T-helper 17 cell (primary cell): Measurements from ENCODE around the gene PTPRG. TPM values are rescaled to one million over a fixed set of nuclear protein-coding genes. Genes with fewer than 3 reads are reported as not detected.

Source experiments
- ATAC-seq: fragments of 150-1000 bp; cut with Tn5 transposase; 2 replicates; pipeline ENCODE4 v1.10.0; 2021; ENCODE audit warnings: mild to moderate bottlenecking, moderate library complexity
- DNase-seq, 3 donors: peaks; one replicate each; pipeline versions ENCODE4 v3.0.0 to v3.0.0-alpha.2; 2020 to 2021
- H3K9me3 ChIP-seq: one replicate; pipeline ENCODE4 v1.7.0; 2013; ENCODE audit warnings: low read length, mild to moderate bottlenecking; ENCODE audit not compliant: control insufficient read depth, poor library complexity, severe bottlenecking
- H3K27ac Mint-ChIP-seq: one replicate; pipeline ENCODE4 v1.8.0; 2022; ENCODE audit warnings: mild to moderate bottlenecking, moderate library complexity, mixed read lengths
- H3K27me3 Mint-ChIP-seq: one replicate; pipeline ENCODE4 v1.8.0; 2022; ENCODE audit warnings: mixed read lengths
- H3K36me3 Mint-ChIP-seq: one replicate; pipeline ENCODE4 v1.8.0; 2022; ENCODE audit warnings: low read depth, mixed read lengths
- H3K4me1 Mint-ChIP-seq: one replicate; pipeline ENCODE4 v1.8.0; 2022; ENCODE audit warnings: mild to moderate bottlenecking, mixed read lengths
- H3K4me3 Mint-ChIP-seq: one replicate; pipeline ENCODE4 v1.8.0; 2022; ENCODE audit warnings: mild to moderate bottlenecking, moderate library complexity, mixed read lengths
- total RNA-seq, 4 donors: library from RNA in 2 of 4; stranded (reverse) in 2 of 4; gene quantifications; one replicate each; pipeline ENCODE4 v1.2.3 and lab custom pipeline; 2022 to 2026

The PTPRG gene
- total RNA-seq, 2 donors from 2014 or later: 0.02 TPM; not detected in 1

GRCh38 chr3:61983479-61983878 lies 422.1 kb downstream of the PTPRG start:
- H3K9me3 ChIP-seq: no peaks in the 10 kb centered on the region
- no peaks in the 10 kb centered on the region for H3K4me1 Mint-ChIP-seq
- no peaks in the 10 kb centered on the region for H3K27me3 Mint-ChIP-seq
- ATAC-seq (no peak), DNase-seq (no peak)
- no peak overlapping the region for H3K27ac Mint-ChIP-seq
- no peak overlapping the region for H3K4me3 Mint-ChIP-seq
- H3K36me3 Mint-ChIP-seq: no peaks in the 10 kb centered on the region

- H3K9me3 ChIP-seq: no peaks in the 10 kb centered on the region
- Mint-ChIP-seq H3K4me1 (no peaks in the 10 kb centered on the region), H3K36me3 (no peaks in the 10 kb centered on the region), H3K27me3 (no peaks in the 10 kb centered on the region), H3K4me3 (no peak overlapping the region), H3K27ac (no peak overlapping the region)
- DNase-seq: no peak
- no peak for ATAC-seq
These were observed 423.6 kb downstream of the PTPRG start for GRCh38 chr3:61985020-61985419.

- Mint-ChIP-seq H3K4me3 (no peak overlapping the region), H3K4me1 (no peaks in the 10 kb centered on the region), H3K27me3 (no peaks in the 10 kb centered on the region), H3K36me3 (no peaks in the 10 kb centered on the region), H3K27ac (no peak overlapping the region)
- no peaks in the 10 kb centered on the region for H3K9me3 ChIP-seq
- DNase-seq: no peak
- ATAC-seq: no peak
These were observed 425.1 kb downstream of the PTPRG start for GRCh38 chr3:61986473-61986872.

- H3K27me3 Mint-ChIP-seq: no peaks in the 10 kb centered on the region
- ATAC-seq (no peak), DNase-seq (no peak)
- H3K4me1 Mint-ChIP-seq: no peaks in the 10 kb centered on the region
- H3K27ac Mint-ChIP-seq: no peak overlapping the region
- H3K4me3 Mint-ChIP-seq: no peak overlapping the region
- H3K36me3 Mint-ChIP-seq: no peaks in the 10 kb centered on the region
- no peaks in the 10 kb centered on the region for H3K9me3 ChIP-seq
These were observed 428.3 kb downstream of the PTPRG start for GRCh38 chr3:61989681-61990080.

GRCh38 chr3:61990327-61991027 lies 429.1 kb downstream of the PTPRG start:
- Mint-ChIP-seq H3K27ac (no peak overlapping the region), H3K4me1 (no peaks in the 10 kb centered on the region), H3K4me3 (no peak overlapping the region), H3K27me3 (no peaks in the 10 kb centered on the region), H3K36me3 (no peaks in the 10 kb centered on the region)
- no peaks in the 10 kb centered on the region for H3K9me3 ChIP-seq
- no peak for DNase-seq
- no peak for ATAC-seq

- no peak overlapping the region for H3K4me3 Mint-ChIP-seq
These were observed 430.3 kb downstream of the PTPRG start for GRCh38 chr3:61991706-61992105.

GRCh38 chr3:61996366-61996765 lies 435.0 kb downstream of the PTPRG start:
- H3K9me3 ChIP-seq: no peaks in the 10 kb centered on the region
- ATAC-seq (no peak), DNase-seq (no peak)
- H3K27me3 Mint-ChIP-seq: no peaks in the 10 kb centered on the region
- H3K36me3 Mint-ChIP-seq: no peaks in the 10 kb centered on the region
- H3K4me3 Mint-ChIP-seq: no peak overlapping the region
- no peak overlapping the region for H3K27ac Mint-ChIP-seq
- no peaks in the 10 kb centered on the region for H3K4me1 Mint-ChIP-seq

More at GRCh38 chr3:61991706-61992105, 430.3 kb downstream of the PTPRG start:
- Mint-ChIP-seq H3K27ac (no peak overlapping the region), H3K27me3 (no peaks in the 10 kb centered on the region), H3K4me1 (no peaks in the 10 kb centered on the region), H3K36me3 (no peaks in the 10 kb centered on the region)
- ATAC-seq (no peak), DNase-seq (no peak)
- no peaks in the 10 kb centered on the region for H3K9me3 ChIP-seq

- Mint-ChIP-seq H3K4me3 (no peak overlapping the region), H3K27me3 (no peaks in the 10 kb centered on the region), H3K27ac (no peak overlapping the region), H3K36me3 (no peaks in the 10 kb centered on the region), H3K4me1 (no peaks in the 10 kb centered on the region)
- H3K9me3 ChIP-seq: no peaks in the 10 kb centered on the region
- ATAC-seq: no peak
- no peak for DNase-seq
These were observed 435.7 kb downstream of the PTPRG start for GRCh38 chr3:61997101-61997500.

- H3K27ac Mint-ChIP-seq: no peak overlapping the region
- DNase-seq (no peak), ATAC-seq (no peak)
- H3K36me3 Mint-ChIP-seq: no peaks in the 10 kb centered on the region
- no peaks in the 10 kb centered on the region for H3K9me3 ChIP-seq
- no peak overlapping the region for H3K4me3 Mint-ChIP-seq
- no peaks in the 10 kb centered on the region for H3K27me3 Mint-ChIP-seq
- no peaks in the 10 kb centered on the region for H3K4me1 Mint-ChIP-seq
These were observed 442.5 kb downstream of the PTPRG start for GRCh38 chr3:62003835-62004234.

- Mint-ChIP-seq H3K4me3 (no peak overlapping the region), H3K36me3 (no peaks in the 10 kb centered on the region), H3K27me3 (no peaks in the 10 kb centered on the region), H3K4me1 (no peaks in the 10 kb centered on the region), H3K27ac (no peak overlapping the region)
- ATAC-seq (no peak), DNase-seq (no peak)
- H3K9me3 ChIP-seq: no peaks in the 10 kb centered on the region
These were observed 445.7 kb downstream of the PTPRG start for GRCh38 chr3:62007036-62007435.

- Mint-ChIP-seq H3K4me3 (no peak overlapping the region), H3K27me3 (no peaks in the 10 kb centered on the region), H3K4me1 (no peaks in the 10 kb centered on the region), H3K36me3 (no peaks in the 10 kb centered on the region), H3K27ac (no peak overlapping the region)
- ATAC-seq: no peak
- DNase-seq: no peak
- H3K9me3 ChIP-seq: no peaks in the 10 kb centered on the region
These were observed 449.6 kb downstream of the PTPRG start for GRCh38 chr3:62010989-62011388.

GRCh38 chr3:62011666-62012065 lies 450.3 kb downstream of the PTPRG start:
- Mint-ChIP-seq H3K27me3 (no peaks in the 10 kb centered on the region), H3K4me1 (no peaks in the 10 kb centered on the region), H3K36me3 (no peaks in the 10 kb centered on the region), H3K4me3 (no peak overlapping the region), H3K27ac (no peak overlapping the region)
- H3K9me3 ChIP-seq: no peaks in the 10 kb centered on the region
- DNase-seq (no peak), ATAC-seq (no peak)

- H3K9me3 ChIP-seq: no peaks in the 10 kb centered on the region
- ATAC-seq: no peak
- no peaks in the 10 kb centered on the region for H3K4me1 Mint-ChIP-seq
- DNase-seq: no peak
- H3K27ac Mint-ChIP-seq: no peak overlapping the region
- no peak overlapping the region for H3K4me3 Mint-ChIP-seq
- no peaks in the 10 kb centered on the region for H3K27me3 Mint-ChIP-seq
- no peaks in the 10 kb centered on the region for H3K36me3 Mint-ChIP-seq
These were observed 452.6 kb downstream of the PTPRG start for GRCh38 chr3:62013951-62014350.

- DNase-seq: no peak
- no peaks in the 10 kb centered on the region for H3K27me3 Mint-ChIP-seq
- H3K4me1 Mint-ChIP-seq: no peaks in the 10 kb centered on the region
- no peak overlapping the region for H3K27ac Mint-ChIP-seq
- H3K9me3 ChIP-seq: no peaks in the 10 kb centered on the region
- ATAC-seq: no peak
- no peaks in the 10 kb centered on the region for H3K36me3 Mint-ChIP-seq
- no peak overlapping the region for H3K4me3 Mint-ChIP-seq
These were observed 453.7 kb downstream of the PTPRG start for GRCh38 chr3:62015111-62015510.
